ENCODE results near the gene PTPN13.

PTPN13 gene

DNA sequence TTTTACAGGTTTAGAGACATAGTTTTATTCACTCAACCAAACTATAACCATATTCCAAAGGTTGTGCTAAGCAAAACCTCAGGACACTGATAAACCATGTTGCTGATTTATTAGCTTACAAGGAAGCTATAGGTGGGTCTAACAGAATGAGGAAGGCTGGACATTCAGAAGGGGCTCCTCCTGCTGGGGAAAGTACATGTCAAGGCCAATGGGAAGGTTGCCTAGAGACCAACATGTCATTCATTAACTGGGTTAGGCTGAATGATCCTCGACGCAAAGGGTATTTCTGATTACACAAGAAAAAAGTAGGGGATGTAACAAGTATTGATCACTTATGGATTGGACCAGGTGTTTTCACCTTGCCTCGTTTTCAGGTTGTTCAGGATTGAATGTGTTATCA is 224.7 kb downstream of the PTPN13 start:
- no peak for DNase-seq
- Histone ChIP-seq H3K4me2 (ENCODE audit: insufficient read depth, low read length) (no peak overlapping the region), H3K27ac (ENCODE audit: low read length) (no peak overlapping the region), H2AFZ (ENCODE audit: low read depth, low read length) (no peak overlapping the region), H3K27me3 (ENCODE audit: insufficient read depth, low read length, poor library complexity) (no peaks in the 10 kb centered on the region), H3K9ac (ENCODE audit: low read depth, low read length) (no peak overlapping the region), H3K4me1 (ENCODE audit: insufficient read depth, low read length) (no peaks in the 10 kb centered on the region), H4K20me1 (ENCODE audit: insufficient read depth, low read length) (no peaks in the 10 kb centered on the region), H3K36me3 (ENCODE audit: insufficient read depth, low read length) (no peaks in the 10 kb centered on the region), H3K9me3 (ENCODE audit: insufficient read depth, low read length, severe bottlenecking) (peaks cover 4% of the 10 kb centered on the region), H3K4me3 (ENCODE audit: low read depth in 1 of 2, low read length in 2 of 2) (no peak overlapping the region), H3K79me2 (ENCODE audit: insufficient read depth, low read length) (no peaks in the 10 kb centered on the region)
- ATAC-seq (ENCODE audit: insufficient read depth, low read depth) = no peak
- TF ChIP-seq EZH2 (IDR thresholded peaks at IDR 0.05; ENCODE audit: borderline replicate concordance, low read depth, low read length, severe bottlenecking) = no peak
- TF ChIP-seq, protein P1, sequence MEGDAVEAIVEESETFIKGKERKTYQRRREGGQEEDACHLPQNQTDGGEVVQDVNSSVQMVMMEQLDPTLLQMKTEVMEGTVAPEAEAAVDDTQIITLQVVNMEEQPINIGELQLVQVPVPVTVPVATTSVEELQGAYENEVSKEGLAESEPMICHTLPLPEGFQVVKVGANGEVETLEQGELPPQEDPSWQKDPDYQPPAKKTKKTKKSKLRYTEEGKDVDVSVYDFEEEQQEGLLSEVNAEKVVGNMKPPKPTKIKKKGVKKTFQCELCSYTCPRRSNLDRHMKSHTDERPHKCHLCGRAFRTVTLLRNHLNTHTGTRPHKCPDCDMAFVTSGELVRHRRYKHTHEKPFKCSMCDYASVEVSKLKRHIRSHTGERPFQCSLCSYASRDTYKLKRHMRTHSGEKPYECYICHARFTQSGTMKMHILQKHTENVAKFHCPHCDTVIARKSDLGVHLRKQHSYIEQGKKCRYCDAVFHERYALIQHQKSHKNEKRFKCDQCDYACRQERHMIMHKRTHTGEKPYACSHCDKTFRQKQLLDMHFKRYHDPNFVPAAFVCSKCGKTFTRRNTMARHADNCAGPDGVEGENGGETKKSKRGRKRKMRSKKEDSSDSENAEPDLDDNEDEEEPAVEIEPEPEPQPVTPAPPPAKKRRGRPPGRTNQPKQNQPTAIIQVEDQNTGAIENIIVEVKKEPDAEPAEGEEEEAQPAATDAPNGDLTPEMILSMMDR (IDR thresholded peaks at IDR 0.05; ENCODE audit: borderline replicate concordance, extremely low read depth, low read length, poor library complexity, severe bottlenecking) = no peak

DNA sequence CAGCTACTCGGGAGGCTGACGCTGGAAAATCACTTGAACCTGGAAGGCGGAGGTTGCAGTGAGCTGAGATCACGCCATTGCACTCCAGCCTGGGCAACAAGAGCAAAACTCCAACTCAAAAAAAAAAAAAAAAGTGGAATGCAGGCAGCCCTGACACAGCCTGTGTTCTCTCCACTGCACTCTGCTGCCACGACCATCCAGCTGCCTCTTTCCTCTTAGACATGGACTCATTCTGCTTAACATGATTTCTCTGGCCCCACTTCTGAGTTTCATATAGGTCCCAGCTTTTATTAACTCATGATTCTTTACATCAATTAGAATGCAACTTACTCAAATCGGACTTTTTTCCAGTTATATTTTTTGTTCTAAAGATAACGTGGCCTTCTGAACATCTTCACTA is 225.4 kb downstream of the PTPN13 start:
- Histone ChIP-seq H2AFZ (ENCODE audit: low read depth, low read length) (no peak overlapping the region), H4K20me1 (ENCODE audit: insufficient read depth, low read length) (no peaks in the 10 kb centered on the region), H3K9me3 (ENCODE audit: insufficient read depth, low read length, severe bottlenecking) (peaks cover 4% of the 10 kb centered on the region), H3K9ac (ENCODE audit: low read depth, low read length) (no peak overlapping the region), H3K36me3 (ENCODE audit: insufficient read depth, low read length) (no peaks in the 10 kb centered on the region), H3K79me2 (ENCODE audit: insufficient read depth, low read length) (no peaks in the 10 kb centered on the region), H3K27me3 (ENCODE audit: insufficient read depth, low read length, poor library complexity) (no peaks in the 10 kb centered on the region), H3K4me1 (ENCODE audit: insufficient read depth, low read length) (no peaks in the 10 kb centered on the region), H3K27ac (ENCODE audit: low read length) (no peak overlapping the region), H3K4me3 (ENCODE audit: low read depth in 1 of 2, low read length in 2 of 2) (no peak overlapping the region), H3K4me2 (ENCODE audit: insufficient read depth, low read length) (no peak overlapping the region)
- no peak for DNase-seq
- TF ChIP-seq, protein P1 (IDR thresholded peaks at IDR 0.05; ENCODE audit: borderline replicate concordance, extremely low read depth, low read length, poor library complexity, severe bottlenecking) = no peak
- TF ChIP-seq EZH2 (IDR thresholded peaks at IDR 0.05; ENCODE audit: borderline replicate concordance, low read depth, low read length, severe bottlenecking) = no peak
- ATAC-seq (ENCODE audit: insufficient read depth, low read depth) = no peak

DNA sequence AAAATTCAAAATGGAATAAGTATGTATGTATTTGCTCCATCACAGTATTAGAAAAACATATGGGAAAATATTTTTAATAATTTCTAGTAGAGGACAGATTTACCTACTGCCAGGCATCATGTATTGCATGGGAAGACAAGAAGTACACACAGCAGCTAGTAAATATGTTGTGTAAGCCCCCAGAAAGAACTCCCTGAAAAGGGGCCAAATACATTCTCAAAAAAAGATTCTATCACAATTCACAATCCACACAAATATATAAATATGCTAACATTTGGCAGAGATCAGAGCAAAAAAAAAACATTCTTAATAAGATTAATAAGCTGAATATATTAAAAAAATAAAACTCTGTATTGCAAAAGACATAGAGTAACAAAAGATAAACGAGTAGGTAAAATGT is 227.0 kb downstream of the PTPN13 start:
- no peak for ATAC-seq (ENCODE audit: insufficient read depth, low read depth)

More for the DNA sequence above, 227.0 kb downstream of the PTPN13 start:
- H3K79me2 ChIP-seq (ENCODE audit: insufficient read depth, low read length) = no peaks in the 10 kb centered on the region
- H3K4me1 ChIP-seq (ENCODE audit: insufficient read depth, low read length) = no peaks in the 10 kb centered on the region
- TF ChIP-seq, protein P1 (IDR thresholded peaks at IDR 0.05; ENCODE audit: borderline replicate concordance, extremely low read depth, low read length, poor library complexity, severe bottlenecking) = no peak
- no peak for TF ChIP-seq EZH2 (IDR thresholded peaks at IDR 0.05; ENCODE audit: borderline replicate concordance, low read depth, low read length, severe bottlenecking)
- H3K4me2 ChIP-seq (ENCODE audit: insufficient read depth, low read length) = no peak overlapping the region
- no peak overlapping the region for H3K9ac ChIP-seq (ENCODE audit: low read depth, low read length)
- H3K4me3 ChIP-seq (ENCODE audit: low read depth in 1 of 2, low read length in 2 of 2) = no peak overlapping the region
- H3K9me3 ChIP-seq (ENCODE audit: insufficient read depth, low read length, severe bottlenecking) = no peaks in the 10 kb centered on the region
- H4K20me1 ChIP-seq (ENCODE audit: insufficient read depth, low read length) = no peaks in the 10 kb centered on the region
- H3K27me3 ChIP-seq (ENCODE audit: insufficient read depth, low read length, poor library complexity) = no peaks in the 10 kb centered on the region
- H3K27ac ChIP-seq (ENCODE audit: low read length) = no peak overlapping the region
- no peak overlapping the region for H2AFZ ChIP-seq (ENCODE audit: low read depth, low read length)
- DNase-seq = no peak
- H3K36me3 ChIP-seq (ENCODE audit: insufficient read depth, low read length) = no peaks in the 10 kb centered on the region
